Right kidney (tissue), 1 donor: Measurements from ENCODE around the gene PHF20.
"Not testable (repeated sequence)": the region's sequence is repeated elsewhere in the genome, so short reads cannot be mapped to it uniquely, and the experiment has no call there.

Source experiments
- DNase-seq: peaks from one replicate; pipeline ENCODE4 v3.0.0-alpha.2; 2016

PHF20 gene

GRCh38 chr20:35838205-35838604 lies 66.4 kb downstream of the PHF20 start:
- no peak for DNase-seq

DNA sequence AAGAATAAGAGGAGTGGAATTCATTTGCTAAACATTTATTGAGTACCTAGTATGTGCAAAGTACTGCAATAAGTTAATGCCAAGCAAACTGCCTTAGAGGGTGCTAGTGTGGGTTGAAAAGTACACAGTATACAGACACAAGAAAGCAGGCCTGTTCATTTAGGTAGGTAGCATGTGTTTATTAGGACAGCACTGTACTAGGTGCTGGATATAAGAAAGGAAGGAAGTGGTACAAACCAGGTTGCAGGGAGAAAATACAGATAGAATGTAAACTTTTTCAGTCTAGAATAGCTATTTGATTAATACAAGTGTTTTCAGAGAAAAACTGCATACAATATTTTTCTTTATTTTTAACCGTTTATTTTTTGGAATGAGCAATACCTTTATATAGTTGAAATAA lies 68.1 kb downstream of the PHF20 start:
- no peak for DNase-seq

DNA sequence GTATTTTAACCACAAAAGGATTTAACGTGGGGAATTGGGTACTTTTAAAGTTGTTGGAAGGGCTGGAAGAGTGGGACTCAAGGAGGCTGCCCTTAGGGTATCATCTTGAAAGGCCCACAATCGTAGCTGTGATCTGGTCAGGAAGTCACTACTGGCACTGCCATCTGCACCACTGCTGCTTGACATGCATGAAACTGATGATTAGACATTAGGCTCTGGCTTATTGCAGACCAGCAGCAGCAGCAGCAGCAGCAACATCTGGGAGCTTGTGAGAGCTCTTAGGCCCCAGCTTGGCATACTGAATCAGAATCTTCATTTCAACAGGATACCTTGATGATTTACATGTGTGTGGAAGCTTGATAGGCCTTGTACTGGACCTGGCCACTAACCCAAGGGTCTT lies 68.6 kb downstream of the PHF20 start:
- DNase-seq: no peak

DNA sequence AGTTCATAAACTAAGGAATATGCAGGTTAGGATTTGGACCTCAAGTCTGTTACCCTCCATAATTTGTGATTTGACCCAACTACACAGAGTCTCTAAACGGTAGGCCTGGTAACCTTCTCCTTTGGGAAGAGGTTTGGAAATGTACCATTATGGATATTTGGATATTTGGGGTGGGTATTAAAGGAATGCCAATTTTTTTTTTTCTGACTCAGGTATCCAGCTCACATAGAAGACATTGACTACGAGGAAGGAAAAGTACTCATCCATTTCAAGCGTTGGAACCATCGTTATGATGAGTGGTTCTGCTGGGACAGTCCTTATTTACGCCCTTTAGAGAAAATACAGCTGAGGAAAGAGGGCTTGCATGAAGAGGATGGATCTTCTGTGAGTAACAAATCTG lies 70.5 kb downstream of the PHF20 start:
- no peak for DNase-seq

DNA sequence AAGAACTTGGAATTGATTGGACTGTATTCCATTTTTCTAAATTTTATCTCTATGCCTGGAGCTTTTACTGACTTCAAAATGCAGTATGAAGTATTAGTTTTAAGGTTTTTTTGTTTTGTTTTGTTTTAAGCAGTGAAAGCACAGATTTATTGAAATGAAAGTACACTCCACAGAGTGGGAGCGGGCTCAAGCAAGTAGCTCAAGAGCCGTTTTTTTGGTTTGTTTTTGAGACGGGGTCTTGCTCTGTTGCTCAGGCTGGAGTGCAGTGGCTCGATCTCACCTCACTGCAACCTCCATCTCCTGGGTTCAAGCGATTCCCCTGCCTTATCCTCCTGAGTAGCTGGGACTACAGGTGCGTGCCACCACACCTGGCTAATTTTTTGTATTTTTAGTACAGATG lies 72.1 kb downstream of the PHF20 start:
- not testable (repeated sequence) for DNase-seq

GRCh38 chr20:35845561-35845960 lies 73.7 kb downstream of the PHF20 start:
- DNase-seq: no peak

DNA sequence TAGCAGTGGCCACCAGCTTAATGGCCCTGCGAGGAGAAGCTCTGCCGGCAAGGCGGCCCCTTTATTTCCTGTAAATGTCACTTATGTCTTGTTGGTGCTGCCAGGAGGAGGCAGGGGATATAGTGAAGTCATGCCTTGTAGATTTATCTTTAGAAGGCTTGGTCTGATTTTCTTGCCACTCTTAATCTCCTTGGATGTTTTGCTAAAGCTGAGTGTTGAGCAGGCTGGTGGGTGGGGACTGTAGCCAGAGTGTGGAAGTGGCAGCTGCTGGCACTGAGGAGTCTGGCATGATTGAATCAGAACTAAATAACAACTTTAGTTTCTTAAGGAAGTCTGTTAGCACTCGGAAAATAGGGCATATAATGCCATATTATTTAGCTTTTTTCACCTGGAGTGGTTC lies 77.9 kb downstream of the PHF20 start:
- DNase-seq: no peak

DNA sequence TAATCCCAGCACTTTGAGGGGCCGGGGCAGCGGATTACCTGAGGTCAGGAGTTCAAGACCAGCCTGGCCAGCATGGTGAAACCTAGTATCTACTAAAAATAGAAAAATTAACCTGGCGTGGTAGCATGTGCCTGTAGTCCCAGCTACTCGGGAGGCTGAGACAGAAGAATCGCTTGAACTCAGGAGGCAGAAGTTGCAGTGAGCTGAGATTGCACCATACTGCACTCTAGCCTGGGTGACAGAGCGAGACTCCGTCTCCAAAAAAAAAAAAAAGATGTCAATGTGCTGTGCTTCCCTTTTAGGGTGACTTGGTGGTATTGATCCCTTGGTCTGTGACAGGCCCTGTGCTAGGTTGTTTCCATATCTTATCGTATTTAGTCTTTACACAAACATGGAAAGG lies 79.8 kb downstream of the PHF20 start:
- not testable (repeated sequence) for DNase-seq

DNA sequence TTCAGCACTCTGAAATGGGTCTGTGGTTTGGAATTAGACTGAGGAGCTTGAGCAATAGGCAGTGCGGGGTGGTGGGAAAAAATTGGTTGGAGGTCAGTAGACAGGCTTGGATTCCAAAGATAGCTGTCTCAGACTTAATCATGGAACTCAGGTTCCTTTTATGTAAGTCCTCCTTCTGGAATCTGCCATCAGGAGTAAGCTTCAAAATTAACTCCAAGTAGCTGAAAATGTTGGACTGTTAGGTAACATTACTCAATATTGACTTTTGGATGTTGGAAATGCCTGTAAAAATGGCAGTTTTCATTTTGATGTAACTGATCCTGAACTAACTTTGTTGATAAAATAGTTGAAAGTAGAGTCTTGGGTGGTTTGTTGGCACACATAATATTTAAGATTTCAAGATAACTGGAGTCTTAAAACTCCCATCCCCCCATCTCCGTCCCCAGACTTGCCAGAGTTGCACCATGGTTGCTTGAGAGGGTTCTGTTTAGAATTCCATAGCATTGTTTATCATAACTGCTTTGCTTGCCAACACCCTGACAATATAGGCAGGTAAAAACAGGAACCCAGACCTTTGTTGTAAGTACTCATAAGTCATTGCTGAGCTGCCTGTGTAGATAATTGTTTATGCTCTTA lies 83.0 kb downstream of the PHF20 start:
- DNase-seq: no peak

- not testable (repeated sequence) for DNase-seq
These were observed 83.8 kb downstream of the PHF20 start for GRCh38 chr20:35855641-35856040.

DNA sequence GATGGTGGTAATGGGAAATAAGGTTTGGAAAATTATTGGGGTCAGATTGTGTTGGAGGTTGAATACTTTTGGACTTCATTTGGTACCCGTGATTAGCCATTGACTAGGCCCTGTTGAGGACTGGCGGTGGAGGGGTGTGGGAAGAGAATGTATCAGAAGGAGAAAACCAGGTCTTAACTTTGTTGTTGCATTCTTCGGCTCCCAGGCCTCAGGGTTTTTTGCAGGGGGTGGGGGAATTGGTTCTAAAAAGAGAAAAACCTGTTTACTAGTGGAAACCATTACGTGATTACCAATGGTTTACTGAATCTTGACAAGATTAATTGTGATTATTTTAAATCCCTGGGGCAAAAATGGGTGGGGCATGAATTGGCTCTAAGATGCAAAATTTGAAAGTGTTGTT lies 85.1 kb downstream of the PHF20 start:
- no peak for DNase-seq

GRCh38 chr20:35866418-35867202 lies 94.8 kb downstream of the PHF20 start:
- DNase-seq: no peak

GRCh38 chr20:35870541-35871258 lies 98.9 kb downstream of the PHF20 start:
- DNase-seq: no peak

DNA sequence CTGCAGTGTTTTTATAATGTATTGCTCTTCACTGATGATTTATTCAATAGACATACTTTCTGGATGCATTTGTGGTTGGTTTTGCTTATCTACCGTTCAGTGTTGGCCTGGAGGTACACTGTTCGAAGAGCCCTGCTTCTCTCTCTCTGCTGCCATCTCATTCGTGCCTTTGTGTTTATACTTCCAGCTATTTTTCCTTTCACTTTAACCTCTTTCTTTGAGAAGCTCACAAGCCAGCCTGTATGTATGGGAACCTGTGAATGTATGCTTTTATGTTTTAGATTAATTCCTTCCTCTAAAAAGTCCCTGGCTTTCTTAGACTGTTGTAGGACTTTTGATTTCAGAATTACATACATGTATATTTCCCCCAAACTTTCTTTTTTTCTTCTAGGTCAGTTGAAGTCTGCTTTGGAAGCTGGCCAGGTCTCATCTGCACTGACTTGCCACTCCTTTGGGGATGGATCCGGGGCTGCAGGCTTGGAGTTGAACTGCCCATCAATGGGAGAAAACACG lies 99.5 kb downstream of the PHF20 start:
- no peak for DNase-seq

DNA sequence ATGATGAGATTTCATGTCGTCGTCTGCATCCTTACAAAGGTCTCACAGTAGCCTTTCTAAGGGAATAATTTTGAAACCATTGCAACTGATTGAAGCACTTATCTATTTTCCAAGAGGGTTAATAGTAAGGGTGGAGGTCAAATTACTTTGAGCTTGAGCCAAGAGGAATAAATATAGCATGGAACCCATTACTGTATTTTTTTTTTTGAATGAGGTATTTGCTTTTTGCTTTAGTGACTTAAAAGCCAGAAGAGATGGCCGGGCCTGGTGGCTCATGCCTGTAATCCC lies 104.2 kb downstream of the PHF20 start:
- no peak for DNase-seq

- no peak for DNase-seq
These were observed 105.8 kb downstream of the PHF20 start for GRCh38 chr20:35877611-35878010.

GRCh38 chr20:35878113-35878625 lies 106.4 kb downstream of the PHF20 start:
- DNase-seq: no peak

DNA sequence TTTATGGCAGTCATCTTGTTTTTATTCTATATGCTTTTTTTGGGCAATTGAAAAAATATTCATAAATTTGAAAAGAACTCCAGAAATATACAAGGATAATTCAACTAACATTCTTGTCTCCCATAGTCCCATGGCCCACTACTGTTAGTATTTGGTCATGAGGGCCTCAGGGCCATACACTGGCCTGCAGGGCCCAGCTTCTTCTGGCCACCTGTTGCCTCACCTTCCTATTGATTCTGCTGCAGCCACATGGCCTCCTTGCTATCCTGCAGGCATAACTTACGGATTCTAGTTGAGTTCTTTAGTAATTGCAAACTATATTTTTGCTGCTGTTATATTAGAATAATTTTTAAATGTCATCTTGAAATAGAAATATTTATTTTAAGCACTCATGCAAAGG lies 109.9 kb downstream of the PHF20 start:
- DNase-seq: no peak

- not testable (repeated sequence) for DNase-seq
These were observed 110.8 kb downstream of the PHF20 start for GRCh38 chr20:35882427-35883161.

DNA sequence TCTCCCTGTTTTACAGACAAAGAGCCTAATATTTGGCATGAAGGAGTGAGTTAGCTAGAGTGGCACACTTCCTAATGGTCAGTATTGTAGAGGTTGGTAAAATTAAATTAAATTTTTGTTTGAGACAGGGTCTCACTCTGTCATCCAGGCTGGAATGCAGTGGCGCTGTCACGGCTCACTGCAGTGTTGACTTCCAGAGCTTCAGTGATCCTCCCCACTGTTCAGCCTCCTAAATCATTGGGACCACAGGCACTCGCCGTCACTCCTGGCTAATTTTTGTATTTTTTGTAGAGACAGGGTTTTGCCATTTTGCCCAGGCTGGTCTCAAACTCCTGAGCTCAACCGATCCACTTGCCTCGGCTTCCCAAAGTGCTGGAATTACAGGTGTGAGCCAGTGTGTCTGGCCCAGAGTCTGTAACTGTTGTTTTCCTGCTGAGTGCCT lies 111.5 kb downstream of the PHF20 start:
- DNase-seq: peak; percentile 30

DNA sequence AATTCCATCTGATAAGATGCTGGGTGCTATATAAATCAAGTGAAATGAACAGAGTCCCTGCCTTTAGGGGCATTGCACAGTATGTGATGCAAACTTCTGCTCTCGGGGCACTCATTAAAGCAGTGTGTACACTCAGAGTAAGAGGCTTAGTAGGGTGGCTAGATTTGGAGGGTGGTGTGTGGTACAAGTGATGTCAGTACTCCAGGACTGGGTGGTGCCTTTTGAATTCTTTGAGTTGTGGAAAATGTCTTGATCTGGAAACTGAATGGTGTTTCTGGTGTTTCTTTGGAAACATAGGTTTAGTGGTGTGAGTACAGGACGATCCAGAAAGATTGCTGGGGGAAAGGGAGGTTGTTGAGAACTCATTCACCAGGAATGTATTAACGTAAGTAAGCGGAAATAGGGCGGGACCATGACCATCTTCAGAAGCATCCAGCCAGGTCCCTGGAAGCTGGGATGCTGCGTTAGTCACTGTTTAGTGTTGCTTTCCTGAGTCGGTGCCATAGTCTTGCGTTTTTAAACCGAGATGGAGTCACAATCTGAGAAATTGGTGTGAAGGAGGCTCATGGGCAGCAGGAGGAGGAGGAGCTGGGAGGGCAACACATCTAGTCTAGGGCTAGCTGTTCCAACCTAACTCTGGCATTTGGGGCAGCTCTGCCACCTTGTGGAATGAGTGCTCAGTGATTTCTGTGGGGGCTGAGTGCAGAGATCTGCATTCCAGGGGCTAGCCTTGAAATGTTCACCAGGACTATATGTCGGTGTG lies 112.1 kb downstream of the PHF20 start:
- peak; percentile 54 for DNase-seq

DNA sequence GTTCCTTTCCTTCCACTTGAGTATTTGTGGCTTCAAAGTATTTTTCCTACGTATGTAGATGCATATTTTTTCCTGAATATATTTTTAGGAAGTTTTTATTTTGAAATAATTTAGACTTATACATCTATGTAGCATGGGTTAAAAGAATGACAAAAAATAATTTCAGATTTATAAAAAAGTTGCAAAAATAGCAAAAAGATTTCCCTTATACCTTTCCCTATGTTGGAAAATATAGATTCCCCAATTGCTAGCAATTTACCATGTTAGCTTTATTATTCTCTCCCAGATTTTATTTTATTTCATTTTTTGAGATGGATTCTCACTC lies 112.7 kb downstream of the PHF20 start:
- no peak for DNase-seq
